ENCODE data around the gene SAG.
A peak's percentile ranks its signal among the peaks of the same experiment; 100 is the strongest.
"Not testable (repeated sequence)": the region's sequence is repeated elsewhere in the genome, so short reads cannot be mapped to it uniquely, and the experiment has no call there.

The SAG gene

DNA sequence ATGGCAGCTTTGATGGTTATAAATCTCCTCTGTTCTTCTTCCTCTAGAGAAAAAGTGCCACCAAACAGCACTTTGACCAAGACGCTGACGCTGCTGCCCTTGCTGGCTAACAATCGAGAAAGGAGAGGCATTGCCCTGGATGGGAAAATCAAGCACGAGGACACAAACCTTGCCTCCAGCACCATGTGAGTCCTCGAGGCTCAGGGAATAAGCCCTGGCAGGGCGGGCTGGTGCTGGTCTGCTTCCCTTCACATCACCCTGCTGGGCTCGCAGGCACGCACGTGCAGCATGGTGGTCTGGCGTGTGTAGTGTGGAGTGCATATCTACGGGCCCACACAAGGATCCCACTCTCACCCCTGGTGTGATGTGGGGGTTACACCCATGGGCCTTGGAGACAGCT, 27.3 kb downstream of the SAG start:
- DNase-seq, result no peak

GRCh38 chr2:233336091-233336490, 28.5 kb downstream of the SAG start:
- DNase-seq, result not testable (repeated sequence)

- no peak for DNase-seq
Observed at GRCh38 chr2:233336541-233336940, 28.9 kb downstream of the SAG start.

GRCh38 chr2:233338046-233338445, 30.4 kb downstream of the SAG start:
- no peak for DNase-seq

DNA sequence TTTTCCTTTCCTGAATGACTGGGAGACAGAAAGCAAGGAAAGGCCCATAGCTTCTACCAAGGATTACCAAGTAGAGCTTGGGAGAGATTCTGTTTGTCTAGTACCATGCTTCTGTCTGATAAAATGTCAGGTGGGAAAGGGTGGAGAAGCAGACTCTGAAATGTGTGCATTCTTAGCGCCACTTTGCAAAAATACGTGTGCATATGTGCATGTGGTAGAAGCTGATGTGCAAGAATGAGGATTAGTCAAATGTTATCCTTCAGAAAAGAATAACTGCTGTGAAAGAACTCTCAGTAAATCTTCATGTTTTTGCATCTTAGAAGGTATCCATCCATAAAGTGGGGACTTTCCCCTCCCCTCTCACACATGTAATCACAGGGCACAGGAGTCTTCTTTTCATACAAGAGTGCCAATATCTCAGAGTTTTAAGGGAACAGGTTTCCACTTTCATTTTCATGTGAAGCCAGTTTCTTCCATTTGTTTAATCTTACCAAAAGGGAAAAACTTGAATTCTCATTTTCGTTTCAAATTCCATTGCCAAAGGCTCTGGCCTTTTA, 31.3 kb downstream of the SAG start:
- no peak for DNase-seq

DNA sequence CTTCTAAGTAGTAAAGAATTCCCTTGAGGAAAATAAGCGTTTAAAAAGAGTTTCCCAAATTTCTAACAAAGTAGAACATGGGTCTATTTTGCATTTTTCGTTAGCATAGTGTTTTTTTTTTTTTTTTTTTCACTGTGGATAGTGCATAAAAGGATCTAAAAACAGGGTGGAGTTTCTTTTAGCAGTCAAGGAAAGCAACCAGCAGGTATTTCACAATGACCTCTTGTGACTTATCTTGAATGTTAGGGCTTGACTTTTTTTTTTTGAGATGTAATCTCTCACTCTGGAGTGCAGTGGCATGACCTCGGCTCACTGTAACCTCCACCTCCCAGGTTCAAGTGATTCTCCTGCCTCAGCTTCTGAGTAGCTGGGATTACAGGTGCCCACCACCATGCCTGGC, 31.8 kb downstream of the SAG start:
- no peak for DNase-seq

DNA sequence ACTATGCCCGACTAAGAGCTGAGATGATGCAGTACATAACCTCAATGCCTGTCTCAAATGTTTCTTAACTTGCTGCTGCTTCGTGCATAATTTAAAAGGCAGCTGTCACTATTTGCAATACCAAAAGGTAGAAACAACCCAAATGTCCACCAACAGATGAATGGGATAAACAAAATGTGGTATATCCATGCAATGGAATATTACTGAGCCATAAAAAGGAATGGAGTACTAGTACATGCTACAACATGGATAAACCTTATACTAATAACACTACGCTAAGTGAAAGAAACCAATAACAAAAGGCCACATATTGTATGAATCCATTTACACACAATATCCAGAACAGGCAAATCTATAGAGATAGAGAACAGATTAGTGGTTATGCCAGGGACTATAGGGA, 33.7 kb downstream of the SAG start:
- no peak for DNase-seq

DNA sequence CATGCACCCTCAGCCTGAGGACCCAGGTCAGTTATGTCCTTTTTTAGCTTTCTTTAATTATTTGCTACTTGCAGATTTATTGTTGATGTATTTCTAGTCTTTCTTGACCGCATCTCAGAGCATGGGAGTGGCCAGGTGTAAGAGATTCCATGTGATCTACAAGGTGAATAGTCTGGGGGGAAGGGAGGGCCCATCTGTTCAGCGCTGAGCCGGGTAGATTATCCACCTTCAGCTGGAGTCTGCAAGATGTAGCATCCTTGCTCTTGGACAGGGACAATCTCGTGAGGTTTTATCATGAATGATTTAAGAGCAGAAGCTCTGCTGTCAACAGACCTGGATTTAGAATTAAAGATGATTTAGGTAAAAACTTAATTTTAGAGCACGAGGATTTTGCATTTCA, 34.7 kb downstream of the SAG start:
- no peak for DNase-seq

GRCh38 chr2:233343171-233343705, 35.6 kb downstream of the SAG start:
- no peak for DNase-seq

DNA sequence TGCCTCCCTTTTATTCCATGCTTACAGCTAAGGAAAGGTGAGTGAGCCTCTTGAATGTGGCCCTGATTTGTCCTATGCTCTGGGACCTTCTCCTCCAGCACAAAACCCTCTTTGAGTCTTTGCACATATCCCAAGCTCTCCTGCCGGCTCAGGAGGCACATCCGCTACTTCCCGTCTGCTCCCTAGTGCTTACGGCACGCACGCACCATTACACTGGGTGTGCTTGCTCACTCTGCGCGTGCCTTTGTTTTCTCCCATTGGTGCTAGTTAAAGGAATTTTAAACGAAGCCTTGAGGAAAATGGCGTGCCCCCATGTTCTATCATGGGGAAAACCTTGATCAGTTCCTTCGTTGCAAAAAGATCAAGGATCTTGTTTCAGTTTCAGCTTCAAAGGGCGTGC, 38.8 kb downstream of the SAG start:
- DNase-seq, result no peak

- DNase-seq, result no peak
Observed at GRCh38 chr2:233346930-233347329, 39.3 kb downstream of the SAG start.

DNA sequence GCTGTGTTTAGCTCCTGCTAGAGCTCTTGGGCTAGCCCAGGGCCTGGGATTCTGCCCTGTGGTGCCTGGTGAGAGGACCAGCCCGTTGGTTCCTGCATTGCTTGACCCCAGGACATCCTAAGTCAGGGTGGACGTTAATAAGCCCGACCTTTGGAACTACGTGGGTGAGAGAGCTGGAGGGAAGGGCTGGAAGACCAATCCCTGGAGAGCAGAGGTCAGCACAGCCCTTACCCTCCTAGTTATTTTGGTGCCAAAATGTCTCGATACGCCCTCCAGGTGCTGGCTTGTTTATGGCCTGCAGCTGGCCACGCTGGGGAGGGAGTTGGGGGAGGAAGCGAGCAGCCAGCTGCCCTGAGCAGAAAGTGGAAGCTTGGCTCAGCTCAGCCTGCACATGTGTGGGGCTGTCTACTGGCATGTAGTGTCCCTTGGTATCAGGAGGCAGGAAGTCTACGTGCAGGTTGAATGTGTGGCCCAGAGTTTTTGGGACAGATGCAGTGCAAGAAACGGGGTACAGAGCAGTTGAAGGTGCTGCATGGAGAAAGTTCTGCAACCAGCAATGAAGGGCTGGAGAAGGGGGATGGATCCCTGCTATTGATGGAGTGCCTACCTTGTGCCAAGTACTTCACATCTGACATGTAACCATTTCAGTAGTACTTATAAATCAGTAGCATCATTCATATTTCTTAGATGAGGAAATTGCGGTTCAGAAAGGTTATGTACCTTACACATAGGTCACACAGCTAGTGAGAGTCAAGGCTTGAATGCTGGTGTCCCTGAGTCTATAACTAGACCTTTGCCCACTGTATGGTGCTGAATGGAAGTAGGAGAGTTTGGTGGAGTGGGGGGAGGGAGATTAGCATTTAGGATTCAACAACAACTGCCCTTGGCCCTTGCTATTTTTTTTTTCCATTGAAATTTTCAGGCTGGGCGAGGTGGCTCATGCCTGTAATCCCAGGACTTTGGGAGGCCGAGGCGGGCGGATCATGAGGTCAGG, 41.7 kb downstream of the SAG start:
- no peak for DNase-seq

- peak; percentile 7 for DNase-seq
Observed at GRCh38 chr2:233350708-233351107, 43.1 kb downstream of the SAG start.

- DNase-seq, result no peak
Observed at GRCh38 chr2:233351423-233351822, 43.8 kb downstream of the SAG start.

GRCh38 chr2:233352141-233352842, 44.7 kb downstream of the SAG start:
- no peak for DNase-seq

DNA sequence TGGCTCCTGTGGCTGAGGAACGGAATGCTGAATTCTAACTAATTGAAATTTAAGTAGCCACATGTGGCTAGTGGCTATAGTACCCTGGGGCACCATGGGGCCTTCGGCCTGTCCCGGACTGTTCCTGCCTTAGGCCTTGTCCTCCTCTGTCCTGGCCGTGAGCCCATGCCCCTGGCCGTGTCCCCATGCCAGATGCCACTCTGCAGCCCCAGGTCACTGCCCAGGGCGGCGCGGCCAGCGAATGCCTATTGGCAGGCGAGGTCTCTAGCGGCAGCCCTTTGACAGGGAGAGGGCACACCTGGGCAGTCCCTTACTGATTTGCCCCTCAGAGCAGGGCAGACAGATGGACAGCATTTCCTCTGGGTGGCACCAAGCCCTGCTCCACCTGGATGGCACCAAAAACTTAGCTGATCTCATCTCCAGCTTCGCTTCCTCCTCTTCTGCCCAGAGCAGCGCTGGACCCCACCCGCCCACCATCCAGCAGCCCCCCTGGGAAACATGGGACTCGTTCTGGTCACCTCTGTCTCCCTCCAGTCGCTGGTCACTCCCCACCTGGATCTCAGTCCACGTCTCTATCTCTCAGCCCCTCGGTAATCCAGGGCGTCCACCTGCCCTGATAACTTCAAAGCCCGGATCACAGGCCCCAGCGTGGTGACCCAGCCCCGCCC, 45.6 kb downstream of the SAG start:
- DNase-seq, result no peak

GRCh38 chr2:233353769-233354499, 46.3 kb downstream of the SAG start, which contains the start of gene DGKD:
TSS of gene DGKD (plus strand) at chr2:233354494. CDS start at chr2:233354519, 25 bp downstream.
- DNase-seq, result peak; percentile 66

GRCh38 chr2:233354500-233354924, 46.9 kb downstream of the SAG start:
- no peak for DNase-seq

- no peak for DNase-seq
Observed at GRCh38 chr2:233354971-233355574, 47.5 kb downstream of the SAG start.

GRCh38 chr2:233355916-233356315, 48.3 kb downstream of the SAG start:
- DNase-seq, result no peak

DNA sequence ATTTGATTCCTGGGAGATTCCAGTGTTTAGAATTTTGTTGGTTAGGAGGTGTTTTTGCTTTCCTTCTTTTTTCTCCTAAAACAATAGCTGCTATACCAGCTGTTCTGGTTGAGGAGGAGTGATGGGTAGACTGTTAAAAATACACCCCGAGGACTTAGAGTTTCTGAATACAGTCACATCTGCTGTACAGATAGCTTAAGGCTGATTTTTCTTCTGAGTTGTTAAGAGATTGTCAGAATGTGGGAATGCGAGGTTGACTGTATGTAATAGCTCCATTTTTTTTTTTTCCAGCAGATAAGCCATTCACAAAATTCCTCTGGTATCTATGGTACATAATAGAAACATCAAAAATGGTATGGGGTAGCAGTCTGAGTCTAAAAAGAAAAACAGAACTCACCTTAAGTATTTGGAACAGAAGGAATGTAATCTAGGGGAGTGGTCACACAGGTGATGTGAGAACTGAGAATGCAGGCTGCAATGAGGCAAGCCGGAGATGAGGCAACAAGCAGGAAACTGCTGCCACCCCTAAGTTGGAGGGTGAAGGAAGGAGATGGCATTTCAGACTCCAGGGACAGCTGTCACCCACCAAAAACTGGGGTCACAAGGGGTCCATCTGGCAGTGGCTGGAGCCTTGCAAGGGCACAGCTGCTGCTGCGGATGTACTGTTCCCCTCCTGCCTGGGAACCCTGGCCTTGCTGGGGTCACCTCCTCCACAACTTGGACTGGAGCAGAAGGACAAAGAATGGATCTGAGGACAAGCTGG, 49.1 kb downstream of the SAG start:
- no peak for DNase-seq
